NCI-H146 treated with DMSO at 0.1 percent for 48 hours (cell line): ENCODE measurements around the gene ATAD3B.
"Not testable (repeated sequence)": the region's sequence is repeated elsewhere in the genome, so short reads cannot be mapped to it uniquely, and the experiment has no call there.

ENCODE experiments used
- DNase-seq: peaks from one replicate; lab custom pipeline; 2025; ENCODE audit not compliant: unreplicated experiment; lab: John Stamatoyannopoulos, UW

Gene ATAD3B

GRCh38 chr1:1509465-1509850, 37.9 kb downstream of the ATAD3B start:
- not testable (repeated sequence) for DNase-seq

GRCh38 chr1:1510912-1511532, 39.5 kb downstream of the ATAD3B start:
- DNase-seq, result peak; percentile 2

GRCh38 chr1:1511533-1512285, 40.1 kb downstream of the ATAD3B start, which contains the start of gene ATAD3A:
ATAD3A (plus strand) TSS chr1:1512162; CDS start chr1:1512269, 107 bp downstream.
- DNase-seq, result peak; percentile 82

GRCh38 chr1:1512425-1512824, 40.9 kb downstream of the ATAD3B start:
- not testable (repeated sequence) for DNase-seq

GRCh38 chr1:1513675-1514074, 42.1 kb downstream of the ATAD3B start:
- not testable (repeated sequence) for DNase-seq

- not testable (repeated sequence) for DNase-seq
These were observed 42.8 kb downstream of the ATAD3B start for GRCh38 chr1:1514376-1514775.

GRCh38 chr1:1516923-1517322, 45.4 kb downstream of the ATAD3B start:
- DNase-seq, result not testable (repeated sequence)

- no peak for DNase-seq
These were observed 46.5 kb downstream of the ATAD3B start for GRCh38 chr1:1517973-1518620.

- not testable (repeated sequence) for DNase-seq
These were observed 47.0 kb downstream of the ATAD3B start for GRCh38 chr1:1518621-1519007.

- not testable (repeated sequence) for DNase-seq
These were observed 48.4 kb downstream of the ATAD3B start for GRCh38 chr1:1519805-1520505.

- no peak for DNase-seq
These were observed 49.8 kb downstream of the ATAD3B start for GRCh38 chr1:1521331-1521730.

- DNase-seq, result not testable (repeated sequence)
These were observed 51.0 kb downstream of the ATAD3B start for GRCh38 chr1:1522536-1522935.

GRCh38 chr1:1523226-1523625, 51.7 kb downstream of the ATAD3B start:
- DNase-seq, result not testable (repeated sequence)

GRCh38 chr1:1523651-1524050, 52.1 kb downstream of the ATAD3B start:
- DNase-seq, result not testable (repeated sequence)

- not testable (repeated sequence) for DNase-seq
These were observed 53.3 kb downstream of the ATAD3B start for GRCh38 chr1:1524750-1525383.

- DNase-seq, result not testable (repeated sequence)
These were observed 54.9 kb downstream of the ATAD3B start for GRCh38 chr1:1526476-1526875.

GRCh38 chr1:1527092-1527816, 55.7 kb downstream of the ATAD3B start:
- no peak for DNase-seq

GRCh38 chr1:1528301-1529267, 57.0 kb downstream of the ATAD3B start:
- no peak for DNase-seq

GRCh38 chr1:1529321-1529720, 57.8 kb downstream of the ATAD3B start:
- DNase-seq, result no peak
